ENCODE data around the gene C4B. TPM values are rescaled to one million over a fixed set of nuclear protein-coding genes. Genes with fewer than 3 reads are reported as not detected.

Gene C4B
- total and polyA plus RNA-seq, 4 donors = 58.2 to 296 (median 169) TPM

- H3K9ac ChIP-seq (ENCODE audit: insufficient read depth in 1 of 2, low read length in 2 of 2) = no peak overlapping the region
- DNase-seq (no peak), ATAC-seq (ENCODE audit: insufficient read depth, low FRiP score) (no peak)
- no peaks in the 10 kb centered on the region for H3K9me3 ChIP-seq (ENCODE audit: control insufficient read depth in 4 of 4, insufficient read depth in 3 of 4, low read length in 3 of 4)
- H3K4me3 ChIP-seq = no peak overlapping the region
- H3K36me3 ChIP-seq (ENCODE audit: control insufficient read depth in 4 of 4, insufficient read depth in 4 of 4, low read length in 4 of 4) = peaks cover 0 to 11% (median 1%) of the 10 kb centered on the region in 4 donors
- no peak overlapping the region for H3K27ac ChIP-seq (ENCODE audit: low read depth in 1 of 2, low read length in 1 of 2)
- peaks cover 0 to 27% (median 3%) of the 10 kb centered on the region in 3 donors for H3K27me3 ChIP-seq (ENCODE audit: control insufficient read depth in 3 of 3, insufficient read depth in 3 of 3, low read length in 2 of 3)
- WGBS, 2 donors = 90 to 97% methylated on average over 2 of the region's 2 CpGs
- H3K4me1 ChIP-seq (ENCODE audit: control insufficient read depth in 5 of 5, insufficient read depth in 5 of 5, low read length in 5 of 5) = peaks cover 0 to 20% (median 3%) of the 10 kb centered on the region in 5 donors
- no peak for TF ChIP-seq CTCF (IDR thresholded peaks at IDR 0.05; ENCODE audit: control extremely low read depth, extremely low read depth)
Measured at GRCh38 chr6:32084780-32085179, 70.2 kb downstream of the C4B start.

Small RNA genes lying within 50 kb of the gene (small RNA-seq; reads per million reads assigned to genes)
- gene RNA5SP206 (ENCODE audit: low replicate concordance) = not detected

Other genes starting within 250 kb of the C4B start
- 10 to 100 TPM in 1 of 2 donors, 1 to 10 TPM in 1; 4.6 to 14.2 TPM for gene VWA7, start 237.5 kb upstream of the C4B start, total RNA-seq
- gene VWA7, start 237.5 kb upstream of the C4B start, polyA plus RNA-seq = 1 to 10 TPM; 2.2 to 6.7 TPM
- gene VARS1, start 219.0 kb upstream of the C4B start, total RNA-seq = 10 to 100 TPM; 32.2 to 95.4 TPM
- 10 to 100 TPM; 36.3 to 45.8 TPM for gene VARS1, start 219.0 kb upstream of the C4B start, polyA plus RNA-seq
- 10 to 100 TPM; 22.0 to 39.4 TPM for gene LSM2, start 207.8 kb upstream of the C4B start, total RNA-seq
- gene LSM2, start 207.8 kb upstream of the C4B start, polyA plus RNA-seq = 10 to 100 TPM; 52.0 to 66.7 TPM
- 1 to 10 TPM; 1.9 to 2.3 TPM for gene HSPA1L, start 199.5 kb upstream of the C4B start, total RNA-seq
- 1 to 10 TPM; 1.0 to 1.2 TPM for gene HSPA1L, start 199.5 kb upstream of the C4B start, polyA plus RNA-seq
- 1,000 to 10,000 TPM in 1 of 2 donors, 100 to 1,000 TPM in 1; 118 to 1,149 TPM for gene HSPA1A, start 199.3 kb upstream of the C4B start, total RNA-seq
- 100 to 1,000 TPM in 1 of 2 donors, 10 to 100 TPM in 1; 90.6 to 161 TPM for gene HSPA1A, start 199.3 kb upstream of the C4B start, polyA plus RNA-seq
- 1,000 to 10,000 TPM in 1 of 2 donors, 10 to 100 TPM in 1; 99.7 to 1,377 TPM for gene HSPA1B, start 187.1 kb upstream of the C4B start, total RNA-seq
- gene HSPA1B, start 187.1 kb upstream of the C4B start, polyA plus RNA-seq = 10 to 100 TPM; 33.2 to 99.0 TPM
- 10 to 100 TPM; 53.2 to 71.3 TPM for gene NEU1, start 152.0 kb upstream of the C4B start, total RNA-seq
- gene NEU1, start 152.0 kb upstream of the C4B start, polyA plus RNA-seq = 10 to 100 TPM; 69.6 to 82.5 TPM
- 100 to 1,000 TPM in 1 of 2 donors, 10 to 100 TPM in 1; 66.4 to 121 TPM for gene SLC44A4, start 135.8 kb upstream of the C4B start, total RNA-seq
- 10 to 100 TPM; 22.2 to 33.0 TPM for gene SLC44A4, start 135.8 kb upstream of the C4B start, polyA plus RNA-seq
- 10 to 100 TPM; 37.6 to 43.4 TPM for gene EHMT2, start 117.1 kb upstream of the C4B start, total RNA-seq
- gene EHMT2, start 117.1 kb upstream of the C4B start, polyA plus RNA-seq = 10 to 100 TPM; 21.2 to 31.9 TPM
- gene ZBTB12, start 112.7 kb upstream of the C4B start, total RNA-seq = 1 to 10 TPM; 6.4 to 7.3 TPM
- 1 to 10 TPM; 2.8 to 3.9 TPM for gene ZBTB12, start 112.7 kb upstream of the C4B start, polyA plus RNA-seq
- 100 to 1,000 TPM in 1 of 2 donors, 10 to 100 TPM in 1; 28.6 to 194 TPM for gene C2, start 87.1 kb upstream of the C4B start, total RNA-seq
- gene C2, start 87.1 kb upstream of the C4B start, polyA plus RNA-seq = 100 to 1,000 TPM in 1 of 2 donors, 10 to 100 TPM in 1; 69.1 to 230 TPM
- 100 to 1,000 TPM; 212 to 255 TPM for gene CFB, start 68.7 kb upstream of the C4B start, total RNA-seq
- gene CFB, start 68.7 kb upstream of the C4B start, polyA plus RNA-seq = 100 to 1,000 TPM; 173 to 297 TPM
- gene NELFE, start 55.8 kb upstream of the C4B start, total RNA-seq = 10 to 100 TPM; 57.5 to 69.0 TPM
- gene NELFE, start 55.8 kb upstream of the C4B start, polyA plus RNA-seq = 10 to 100 TPM; 53.1 to 59.9 TPM
- 10 to 100 TPM; 28.1 to 70.6 TPM for gene SKIC2, start 55.6 kb upstream of the C4B start, total RNA-seq
- 10 to 100 TPM; 52.7 to 78.0 TPM for gene SKIC2, start 55.6 kb upstream of the C4B start, polyA plus RNA-seq
- gene DXO, start 42.7 kb upstream of the C4B start, total RNA-seq = 10 to 100 TPM; 11.9 to 18.7 TPM
- 10 to 100 TPM; 15.1 to 23.9 TPM for gene DXO, start 42.7 kb upstream of the C4B start, polyA plus RNA-seq
- gene C4A, start 32.7 kb upstream of the C4B start, total RNA-seq = 100 to 1,000 TPM in 1 of 2 donors, 10 to 100 TPM in 1; 82.6 to 183 TPM
- gene C4A, start 32.7 kb upstream of the C4B start, polyA plus RNA-seq = 100 to 1,000 TPM in 1 of 2 donors, 10 to 100 TPM in 1; 48.3 to 284 TPM
- gene CYP21A2, start 23.6 kb downstream of the C4B start, total RNA-seq = 1 to 10 TPM in 1 of 2 donors, under 1 TPM in 1; 0.43 to 1.5 TPM
- 1 to 10 TPM in 1 of 2 donors, under 1 TPM in 1; 0.48 to 1.9 TPM for gene CYP21A2, start 23.6 kb downstream of the C4B start, polyA plus RNA-seq
- gene TNXB, start 94.5 kb downstream of the C4B start, total RNA-seq = 100 to 1,000 TPM in 1 of 2 donors, 10 to 100 TPM in 1; 56.9 to 117 TPM
- gene TNXB, start 94.5 kb downstream of the C4B start, polyA plus RNA-seq = 10 to 100 TPM; 21.3 to 99.8 TPM
- gene ATF6B, start 113.5 kb downstream of the C4B start, total RNA-seq = 100 to 1,000 TPM in 1 of 2 donors, 10 to 100 TPM in 1; 50.3 to 101 TPM
- 10 to 100 TPM; 50.1 to 74.5 TPM for gene ATF6B, start 113.5 kb downstream of the C4B start, polyA plus RNA-seq
- 1 to 10 TPM; 2.5 to 4.2 TPM for gene FKBPL, start 115.5 kb downstream of the C4B start, total RNA-seq
- 1 to 10 TPM; 5.1 to 7.3 TPM for gene FKBPL, start 115.5 kb downstream of the C4B start, polyA plus RNA-seq
- 1 to 10 TPM in 1 of 2 donors, under 1 TPM in 1; 0.57 to 2.0 TPM for gene PRRT1, start 137.1 kb downstream of the C4B start, total RNA-seq
- 1 to 10 TPM in 1 of 2 donors, under 1 TPM in 1; 0.53 to 1.4 TPM for gene PRRT1, start 137.1 kb downstream of the C4B start, polyA plus RNA-seq
- 100 to 1,000 TPM in 1 of 2 donors, 10 to 100 TPM in 1; 14.9 to 212 TPM for gene PPT2, start 139.3 kb downstream of the C4B start, total RNA-seq
- gene PPT2, start 139.3 kb downstream of the C4B start, polyA plus RNA-seq = 1 to 10 TPM; 5.7 to 7.3 TPM
- 10 to 100 TPM in 1 of 2 donors, 1 to 10 TPM in 1; 9.6 to 10.5 TPM for gene EGFL8, start 149.8 kb downstream of the C4B start, total RNA-seq
- gene EGFL8, start 149.8 kb downstream of the C4B start, polyA plus RNA-seq = 10 to 100 TPM in 1 of 2 donors, 1 to 10 TPM in 1; 3.8 to 10.9 TPM
- 10 to 100 TPM; 24.7 to 52.6 TPM for gene AGPAT1, start 161.3 kb downstream of the C4B start, total RNA-seq
- 10 to 100 TPM; 32.1 to 48.9 TPM for gene AGPAT1, start 161.3 kb downstream of the C4B start, polyA plus RNA-seq
- gene RNF5, start 163.6 kb downstream of the C4B start, total RNA-seq = 10 to 100 TPM; 45.2 to 66.7 TPM
- 10 to 100 TPM; 56.3 to 94.4 TPM for gene RNF5, start 163.6 kb downstream of the C4B start, polyA plus RNA-seq
- gene AGER, start 169.5 kb downstream of the C4B start, total RNA-seq = 100 to 1,000 TPM; 178 to 342 TPM
- gene AGER, start 169.5 kb downstream of the C4B start, polyA plus RNA-seq = 1,000 to 10,000 TPM in 1 of 2 donors, 100 to 1,000 TPM in 1; 352 to 1,487 TPM
- 100 to 1,000 TPM in 1 of 2 donors, 10 to 100 TPM in 1; 86.7 to 128 TPM for gene PBX2, start 175.4 kb downstream of the C4B start, total RNA-seq
- 10 to 100 TPM; 56.0 to 85.2 TPM for gene PBX2, start 175.4 kb downstream of the C4B start, polyA plus RNA-seq
- 10 to 100 TPM in 1 of 2 donors, 1 to 10 TPM in 1; 8.1 to 54.0 TPM for gene GPSM3, start 177.8 kb downstream of the C4B start, total RNA-seq
- gene GPSM3, start 177.8 kb downstream of the C4B start, polyA plus RNA-seq = 100 to 1,000 TPM in 1 of 2 donors, 10 to 100 TPM in 1; 40.7 to 145 TPM
- 10 to 100 TPM; 43.0 to 43.3 TPM for gene NOTCH4, start 209.3 kb downstream of the C4B start, total RNA-seq
- gene NOTCH4, start 209.3 kb downstream of the C4B start, polyA plus RNA-seq = 10 to 100 TPM; 38.8 to 54.6 TPM

Measured in lung (tissue), 13 donors.